ENCODE data around the gene EXOC6B.

EXOC6B gene

DNA sequence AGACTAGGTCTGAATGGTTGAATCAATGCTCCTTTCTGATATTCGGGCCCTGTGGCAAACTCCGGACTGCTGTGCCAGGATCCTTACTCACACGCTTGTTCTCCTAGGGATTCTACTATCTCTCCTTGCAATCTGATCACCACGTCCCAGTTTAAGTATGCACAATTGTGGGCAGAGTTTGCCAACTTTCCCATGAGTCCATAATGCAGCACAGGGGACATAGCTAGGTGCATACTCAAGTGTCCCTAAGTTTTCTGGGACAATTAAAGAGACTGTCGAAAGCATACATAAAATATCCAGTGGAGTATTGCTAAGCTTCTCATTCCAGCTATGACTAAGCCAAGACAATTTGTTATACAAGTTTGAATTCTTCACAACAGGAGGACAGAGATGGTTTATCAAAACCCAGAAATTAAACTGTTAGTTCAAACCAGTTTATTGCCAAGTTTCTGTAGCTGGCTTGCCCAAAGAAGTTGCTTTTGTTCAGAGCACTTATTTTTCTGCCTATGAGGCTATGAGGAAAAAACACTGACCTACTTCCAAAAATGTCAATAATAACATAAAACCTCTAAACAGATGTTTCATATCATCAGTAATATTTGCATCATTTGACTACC lies 136.1 kb downstream of the EXOC6B start:
- Histone ChIP-seq H3K27me3 (ENCODE audit: control insufficient read depth, insufficient read depth, low read length) (no peaks in the 10 kb centered on the region), H3K36me3 (ENCODE audit: control insufficient read depth, low read depth, low read length) (no peaks in the 10 kb centered on the region), H3K27ac (ENCODE audit: low read length) (no peak overlapping the region), H3K9me3 (ENCODE audit: control insufficient read depth, low read depth, low read length) (no peaks in the 10 kb centered on the region), H3K4me3 (ENCODE audit: low read length) (no peak overlapping the region), H3K9ac (ENCODE audit: low read length) (no peak overlapping the region), H3K4me1 (ENCODE audit: control insufficient read depth, low read depth, low read length) (peaks cover 3% of the 10 kb centered on the region)

DNA sequence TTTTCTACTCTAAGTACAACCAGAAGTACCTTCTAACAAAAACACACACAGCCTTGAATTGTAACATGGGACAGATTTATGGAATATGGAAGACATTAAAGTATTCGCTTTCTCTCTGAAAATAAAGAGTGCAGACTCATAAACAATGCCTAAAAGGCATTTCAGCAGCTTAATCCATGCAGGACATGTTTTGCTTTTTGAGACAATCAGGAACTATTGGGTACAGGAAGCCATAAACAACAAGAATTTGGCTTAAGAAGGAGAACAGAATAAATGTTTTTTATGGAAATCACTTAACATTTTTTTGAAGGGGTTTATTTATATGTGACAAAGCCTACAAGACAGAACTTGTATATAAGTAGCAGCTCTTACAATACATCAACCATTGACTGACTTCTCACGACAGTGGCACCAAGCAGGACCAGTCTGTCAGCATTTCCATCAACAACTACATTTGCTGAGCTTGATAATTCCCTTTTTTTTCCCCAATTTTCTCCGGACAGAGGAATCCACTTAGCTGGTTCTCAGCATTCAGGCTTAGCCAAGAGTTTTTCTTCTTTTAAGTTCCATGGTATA lies 140.1 kb downstream of the EXOC6B start:
- Histone ChIP-seq H3K27me3 (ENCODE audit: control insufficient read depth, insufficient read depth, low read length) (no peaks in the 10 kb centered on the region), H3K4me1 (ENCODE audit: control insufficient read depth, low read depth, low read length) (no peaks in the 10 kb centered on the region), H3K36me3 (ENCODE audit: control insufficient read depth, low read depth, low read length) (no peaks in the 10 kb centered on the region), H3K9me3 (ENCODE audit: control insufficient read depth, low read depth, low read length) (no peaks in the 10 kb centered on the region), H3K4me3 (ENCODE audit: low read length) (no peak overlapping the region), H3K27ac (ENCODE audit: low read length) (no peak overlapping the region), H3K9ac (ENCODE audit: low read length) (no peak overlapping the region)

DNA sequence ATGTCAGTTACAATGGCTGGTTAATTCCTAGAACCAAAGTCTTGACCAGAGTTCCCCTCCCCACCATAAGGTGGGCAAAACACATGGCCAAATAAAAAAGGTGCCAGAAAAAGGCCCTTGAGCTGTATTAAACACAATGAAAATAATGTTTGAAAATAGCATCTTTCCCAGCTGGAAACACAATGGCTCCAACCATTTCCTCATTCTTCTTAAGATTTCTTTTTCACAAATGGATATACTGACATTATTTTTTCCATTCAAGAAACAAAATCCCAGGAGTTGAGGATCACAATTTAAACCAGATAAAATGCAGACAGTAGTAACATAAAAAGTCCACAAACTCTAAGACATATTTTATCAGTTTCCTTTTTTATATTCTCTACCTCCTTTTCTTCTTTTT lies 143.8 kb downstream of the EXOC6B start:
- Histone ChIP-seq H3K27me3 (ENCODE audit: control insufficient read depth, insufficient read depth, low read length) (no peaks in the 10 kb centered on the region), H3K9ac (ENCODE audit: low read length) (no peak overlapping the region), H3K27ac (ENCODE audit: low read length) (no peak overlapping the region), H3K4me1 (ENCODE audit: control insufficient read depth, low read depth, low read length) (no peaks in the 10 kb centered on the region), H3K36me3 (ENCODE audit: control insufficient read depth, low read depth, low read length) (no peaks in the 10 kb centered on the region), H3K4me3 (ENCODE audit: low read length) (no peak overlapping the region), H3K9me3 (ENCODE audit: control insufficient read depth, low read depth, low read length) (no peaks in the 10 kb centered on the region)

DNA sequence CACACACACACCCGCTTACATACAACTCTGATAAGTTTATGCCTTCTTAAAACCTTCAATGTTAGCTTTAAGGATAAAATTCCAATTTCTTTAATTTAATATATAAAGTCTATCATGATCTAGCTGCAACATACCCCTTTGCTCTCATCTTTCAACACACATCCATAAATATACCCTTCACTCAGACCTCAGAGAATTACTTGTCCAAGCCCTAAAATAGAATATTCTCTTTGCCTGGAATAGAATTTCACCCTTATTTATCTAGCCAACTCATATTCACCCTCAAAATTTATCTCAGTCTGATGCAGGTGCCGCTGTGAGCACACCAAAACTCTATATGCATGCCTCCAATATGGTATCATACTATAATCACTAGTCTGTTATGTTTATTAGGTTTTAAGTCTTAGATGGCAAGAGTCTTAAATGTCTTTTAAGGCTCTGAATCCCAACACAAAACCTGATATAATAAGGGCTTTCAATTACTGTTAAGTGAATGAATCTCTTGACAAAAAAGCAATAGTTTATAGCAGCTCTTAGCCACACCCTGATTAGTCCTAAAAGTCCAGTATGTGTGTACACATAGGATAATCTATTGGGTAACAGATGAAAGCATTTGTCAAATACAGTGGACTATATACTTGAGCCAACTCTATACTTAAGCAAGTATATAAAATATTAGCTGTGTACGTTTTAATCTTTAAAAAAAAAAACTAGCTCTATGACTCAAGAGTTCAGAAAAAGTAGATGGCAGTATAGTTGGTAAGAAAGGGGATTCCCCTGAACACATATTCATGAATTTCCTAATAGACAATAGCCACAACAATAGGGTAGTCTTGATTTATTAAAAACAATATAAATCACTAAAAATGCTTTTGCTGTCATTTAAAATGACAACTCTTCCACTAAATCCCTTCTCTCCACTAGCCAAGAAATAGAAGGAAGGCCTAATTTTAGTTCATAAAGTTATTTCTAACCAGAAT lies 144.5 kb downstream of the EXOC6B start:
- H3K9me3 ChIP-seq (ENCODE audit: control insufficient read depth, low read depth, low read length), result no peaks in the 10 kb centered on the region
- H3K27ac ChIP-seq (ENCODE audit: low read length), result no peak overlapping the region
- no peak overlapping the region for H3K4me3 ChIP-seq (ENCODE audit: low read length)
- H3K27me3 ChIP-seq (ENCODE audit: control insufficient read depth, insufficient read depth, low read length), result no peaks in the 10 kb centered on the region
- no peaks in the 10 kb centered on the region for H3K4me1 ChIP-seq (ENCODE audit: control insufficient read depth, low read depth, low read length)
- H3K9ac ChIP-seq (ENCODE audit: low read length), result no peak overlapping the region
- no peaks in the 10 kb centered on the region for H3K36me3 ChIP-seq (ENCODE audit: control insufficient read depth, low read depth, low read length)

DNA sequence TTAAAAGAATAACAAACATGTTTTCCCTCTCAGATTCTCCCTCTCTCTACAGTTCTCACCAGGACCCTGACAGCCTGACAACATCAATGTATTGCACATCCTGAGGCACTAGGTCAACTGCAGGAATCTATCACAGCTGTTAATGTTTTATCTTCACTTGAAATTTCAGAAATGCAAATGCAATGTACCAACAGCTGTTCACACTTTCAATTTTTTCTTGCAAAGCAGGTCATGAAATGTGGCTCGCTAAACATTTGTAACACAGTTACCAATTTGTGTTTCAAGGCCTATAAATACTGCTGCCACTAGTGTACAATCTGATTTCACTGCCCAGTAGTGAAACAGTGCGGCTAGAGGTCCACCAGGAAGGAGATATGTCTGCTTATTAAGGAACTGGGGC lies 147.8 kb downstream of the EXOC6B start:
- H3K27me3 ChIP-seq (ENCODE audit: control insufficient read depth, insufficient read depth, low read length), result no peaks in the 10 kb centered on the region
- H3K4me3 ChIP-seq (ENCODE audit: low read length), result no peak overlapping the region
- no peak overlapping the region for H3K27ac ChIP-seq (ENCODE audit: low read length)
- no peaks in the 10 kb centered on the region for H3K36me3 ChIP-seq (ENCODE audit: control insufficient read depth, low read depth, low read length)
- no peaks in the 10 kb centered on the region for H3K9me3 ChIP-seq (ENCODE audit: control insufficient read depth, low read depth, low read length)
- no peak overlapping the region for H3K9ac ChIP-seq (ENCODE audit: low read length)
- no peaks in the 10 kb centered on the region for H3K4me1 ChIP-seq (ENCODE audit: control insufficient read depth, low read depth, low read length)

DNA sequence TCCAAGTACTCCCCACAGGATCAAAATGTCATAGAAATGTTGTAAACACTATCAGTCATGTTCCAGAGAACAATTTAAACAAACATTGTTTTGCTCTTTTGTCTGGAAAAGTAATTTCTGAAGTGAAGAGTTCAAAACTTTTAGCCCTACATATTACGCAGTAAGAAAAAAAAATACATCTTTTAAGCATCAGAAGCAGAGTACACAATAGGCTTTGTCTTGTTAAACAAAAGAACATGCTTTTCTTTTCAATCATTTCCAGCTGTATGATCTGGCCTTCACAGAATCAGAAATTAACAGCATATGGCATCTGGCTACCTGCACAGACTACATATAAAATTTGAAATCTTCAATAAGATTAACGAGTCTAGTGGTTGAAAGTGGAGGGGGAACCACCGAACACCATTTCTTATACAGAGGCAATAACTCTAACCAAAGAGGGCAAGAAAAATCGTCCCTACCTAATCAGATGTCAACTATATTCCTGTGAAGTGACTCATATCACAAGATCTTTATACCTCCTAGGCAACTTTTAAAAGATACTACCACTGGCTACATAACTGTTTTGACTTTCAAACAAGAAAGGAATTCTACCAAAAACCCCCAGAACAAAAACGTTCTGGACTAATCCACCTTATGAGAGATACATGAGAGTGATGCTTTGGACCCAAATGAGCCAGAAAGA lies 149.3 kb downstream of the EXOC6B start:
- H3K36me3 ChIP-seq (ENCODE audit: control insufficient read depth, low read depth, low read length), result no peaks in the 10 kb centered on the region
- no peaks in the 10 kb centered on the region for H3K4me1 ChIP-seq (ENCODE audit: control insufficient read depth, low read depth, low read length)
- H3K27me3 ChIP-seq (ENCODE audit: control insufficient read depth, insufficient read depth, low read length), result no peaks in the 10 kb centered on the region
- no peaks in the 10 kb centered on the region for H3K9me3 ChIP-seq (ENCODE audit: control insufficient read depth, low read depth, low read length)
- H3K27ac ChIP-seq (ENCODE audit: low read length), result no peak overlapping the region
- H3K9ac ChIP-seq (ENCODE audit: low read length), result no peak overlapping the region
- no peak overlapping the region for H3K4me3 ChIP-seq (ENCODE audit: low read length)

DNA sequence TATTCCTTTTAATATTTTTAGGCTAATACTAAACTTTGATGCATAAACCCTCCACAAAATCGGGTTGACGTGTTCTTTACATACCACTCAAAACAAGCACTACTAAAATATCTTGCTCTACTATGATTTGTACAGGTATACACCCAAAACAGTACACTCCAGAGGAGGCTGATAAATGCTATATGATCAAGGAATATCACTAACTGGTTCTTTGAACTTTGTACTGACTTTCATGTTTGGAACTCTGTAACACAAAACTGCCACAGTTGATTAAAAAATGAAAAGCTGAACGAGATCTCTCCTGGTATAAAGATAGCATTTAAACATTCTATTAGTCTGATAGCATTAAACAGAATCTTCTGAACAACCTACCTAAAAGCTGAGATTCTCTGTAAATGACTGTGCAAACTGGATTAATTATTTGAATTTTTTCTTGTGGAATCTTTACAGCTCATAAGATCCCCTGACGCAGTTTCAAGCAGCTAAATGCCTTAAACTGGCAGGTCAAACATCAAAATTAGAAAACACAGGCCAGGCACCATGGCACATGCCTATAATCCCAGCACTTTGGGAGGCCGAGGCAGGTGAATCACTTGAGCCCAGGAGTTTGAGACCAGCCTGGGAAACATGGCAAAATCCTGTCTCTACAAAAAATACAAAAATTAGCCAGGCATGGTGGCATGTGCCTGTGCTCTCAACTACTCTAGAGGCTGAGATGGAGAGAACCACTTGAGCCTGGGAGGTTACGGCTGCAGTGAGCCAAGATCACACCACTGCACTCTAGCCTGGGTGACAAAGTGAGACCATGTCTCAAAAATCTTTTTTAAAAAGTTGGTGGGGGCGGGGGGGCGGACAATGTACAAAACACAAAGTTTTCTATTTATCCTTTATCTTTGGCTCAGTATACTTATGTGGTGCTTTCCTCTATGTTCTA lies 150.6 kb downstream of the EXOC6B start:
- H3K27me3 ChIP-seq (ENCODE audit: control insufficient read depth, insufficient read depth, low read length), result no peaks in the 10 kb centered on the region
- H3K9me3 ChIP-seq (ENCODE audit: control insufficient read depth, low read depth, low read length), result no peaks in the 10 kb centered on the region
- H3K9ac ChIP-seq (ENCODE audit: low read length), result no peak overlapping the region
- no peak overlapping the region for H3K27ac ChIP-seq (ENCODE audit: low read length)
- H3K4me3 ChIP-seq (ENCODE audit: low read length), result no peak overlapping the region
- no peaks in the 10 kb centered on the region for H3K36me3 ChIP-seq (ENCODE audit: control insufficient read depth, low read depth, low read length)
- no peaks in the 10 kb centered on the region for H3K4me1 ChIP-seq (ENCODE audit: control insufficient read depth, low read depth, low read length)

DNA sequence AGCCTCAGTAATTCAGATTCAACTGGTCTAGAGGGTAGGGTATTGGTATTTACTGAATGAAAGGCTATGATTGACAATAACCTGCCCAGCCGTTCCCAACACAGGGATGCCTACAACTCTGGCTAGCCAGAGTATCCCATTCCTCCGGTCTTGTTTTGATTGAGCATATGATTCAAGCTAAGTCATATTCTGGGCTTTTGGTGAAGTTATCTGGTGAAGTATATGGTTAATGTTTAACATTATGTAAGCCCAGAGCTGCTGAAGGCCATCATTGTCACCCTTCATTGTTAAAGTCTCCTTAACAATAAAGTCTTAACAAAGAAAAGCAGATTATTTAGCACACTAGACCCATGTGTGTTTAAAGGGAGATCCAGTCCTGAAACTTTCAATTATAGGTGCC lies 152.6 kb downstream of the EXOC6B start:
- no peaks in the 10 kb centered on the region for H3K36me3 ChIP-seq (ENCODE audit: control insufficient read depth, low read depth, low read length)
- H3K9me3 ChIP-seq (ENCODE audit: control insufficient read depth, low read depth, low read length), result no peaks in the 10 kb centered on the region
- no peak overlapping the region for H3K27ac ChIP-seq (ENCODE audit: low read length)
- no peak overlapping the region for H3K4me3 ChIP-seq (ENCODE audit: low read length)
- no peaks in the 10 kb centered on the region for H3K27me3 ChIP-seq (ENCODE audit: control insufficient read depth, insufficient read depth, low read length)
- no peaks in the 10 kb centered on the region for H3K4me1 ChIP-seq (ENCODE audit: control insufficient read depth, low read depth, low read length)
- H3K9ac ChIP-seq (ENCODE audit: low read length), result no peak overlapping the region

DNA sequence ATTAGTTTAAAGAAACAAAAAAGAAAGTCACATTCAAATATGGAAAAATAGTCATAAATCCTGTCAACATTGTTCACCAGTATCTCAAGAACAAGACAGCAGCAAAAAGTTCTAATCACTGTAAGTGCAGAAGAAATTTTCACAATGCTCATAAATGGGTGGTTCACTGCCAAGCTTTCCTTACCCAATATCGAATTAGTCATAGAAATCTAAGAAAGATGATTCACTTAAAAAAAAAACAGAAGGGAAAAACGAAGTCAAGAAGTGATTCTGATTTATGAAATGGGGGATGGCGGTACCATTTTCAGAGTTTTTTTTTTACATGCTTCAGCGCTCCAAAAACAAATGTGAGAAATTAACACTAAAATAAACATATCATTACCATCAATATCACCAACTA lies 156.7 kb downstream of the EXOC6B start:
- H3K4me3 ChIP-seq (ENCODE audit: low read length), result no peak overlapping the region
- H3K4me1 ChIP-seq (ENCODE audit: control insufficient read depth, low read depth, low read length), result no peaks in the 10 kb centered on the region
- no peak overlapping the region for H3K27ac ChIP-seq (ENCODE audit: low read length)
- no peaks in the 10 kb centered on the region for H3K27me3 ChIP-seq (ENCODE audit: control insufficient read depth, insufficient read depth, low read length)
- H3K9ac ChIP-seq (ENCODE audit: low read length), result no peak overlapping the region
- H3K36me3 ChIP-seq (ENCODE audit: control insufficient read depth, low read depth, low read length), result no peaks in the 10 kb centered on the region
- H3K9me3 ChIP-seq (ENCODE audit: control insufficient read depth, low read depth, low read length), result no peaks in the 10 kb centered on the region

DNA sequence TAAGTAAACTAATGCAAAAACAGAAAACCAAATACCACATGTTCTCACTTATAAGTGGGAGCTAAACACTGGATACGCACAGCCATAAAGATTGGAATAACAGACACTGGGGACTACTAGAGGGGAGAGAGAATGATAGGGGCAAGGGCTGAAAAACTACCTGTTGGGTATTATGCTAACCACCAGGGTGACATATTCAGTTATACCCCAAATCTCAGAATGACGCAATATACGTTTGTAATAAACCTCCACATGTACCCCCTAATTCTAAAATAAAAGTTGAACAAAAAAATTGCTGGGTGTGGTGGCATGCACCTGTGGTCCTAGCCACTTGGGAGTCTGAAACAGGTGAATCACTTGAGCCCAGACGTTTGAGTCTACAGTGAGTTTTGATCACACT lies 157.2 kb downstream of the EXOC6B start:
- H3K27me3 ChIP-seq (ENCODE audit: control insufficient read depth, insufficient read depth, low read length), result no peaks in the 10 kb centered on the region
- no peak overlapping the region for H3K27ac ChIP-seq (ENCODE audit: low read length)

More for the DNA sequence above, 157.2 kb downstream of the EXOC6B start:
- H3K4me3 ChIP-seq (ENCODE audit: low read length), result no peak overlapping the region
- no peaks in the 10 kb centered on the region for H3K4me1 ChIP-seq (ENCODE audit: control insufficient read depth, low read depth, low read length)
- no peak overlapping the region for H3K9ac ChIP-seq (ENCODE audit: low read length)
- no peaks in the 10 kb centered on the region for H3K36me3 ChIP-seq (ENCODE audit: control insufficient read depth, low read depth, low read length)
- H3K9me3 ChIP-seq (ENCODE audit: control insufficient read depth, low read depth, low read length), result no peaks in the 10 kb centered on the region
